KMS-11 (cell line): ENCODE measurements around the gene OR2H2.

Experiments
- H2AFZ ChIP-seq: fragments of 200-600 bp; sonication (generic); 2 replicates; pipeline ENCODE4 v1.6.1; 2016; ENCODE audit warnings: antibody characterized with exemption, mixed run types, low read depth
- H3K27ac ChIP-seq: fragments of 200-600 bp; sonication (generic); 2 replicates; pipeline ENCODE4 v1.6.1; 2016; ENCODE audit warnings: mild to moderate bottlenecking, mixed run types
- H3K27me3 ChIP-seq: fragments of 200-600 bp; sonication (generic); 2 replicates; pipeline ENCODE4 v1.6.1; 2017; ENCODE audit warnings: mild to moderate bottlenecking, low read depth, mixed run types, moderate library complexity; ENCODE audit not compliant: insufficient read depth
- H3K36me3 ChIP-seq: fragments of 200-600 bp; sonication (generic); 2 replicates; pipeline ENCODE4 v1.6.1; 2017; ENCODE audit warnings: mild to moderate bottlenecking, mixed run types; ENCODE audit not compliant: insufficient read depth
- H3K4me1 ChIP-seq: fragments of 200-600 bp; sonication (generic); 2 replicates; pipeline ENCODE4 v1.6.1; 2016; ENCODE audit warnings: mild to moderate bottlenecking, low read depth, mixed run types; ENCODE audit not compliant: poor library complexity, severe bottlenecking
- H3K4me2 ChIP-seq: fragments of 200-600 bp; sonication (generic); 2 replicates; pipeline ENCODE4 v1.7.0; 2016; ENCODE audit warnings: mild to moderate bottlenecking, mixed run types
- H3K4me3 ChIP-seq: fragments of 200-600 bp; sonication (generic); IDR thresholded peaks from 2 replicates; pipeline ENCODE4 v1.6.1; 2017; ENCODE audit warnings: low read depth, low read length, mixed read lengths; ENCODE audit not compliant: insufficient read depth
- H3K79me2 ChIP-seq: fragments of 200-600 bp; sonication (generic); 2 replicates; pipeline ENCODE4 v1.6.1; 2016; ENCODE audit warnings: low read depth, mixed run types; ENCODE audit not compliant: insufficient read depth
- H3K9ac ChIP-seq: fragments of 200-600 bp; sonication (generic); 2 replicates; pipeline ENCODE4 v1.6.1; 2016; ENCODE audit warnings: mild to moderate bottlenecking, mixed run types
- H4K20me1 ChIP-seq: fragments of 200-600 bp; sonication (generic); 2 replicates; pipeline ENCODE4 v1.6.1; 2016; ENCODE audit warnings: mild to moderate bottlenecking, mixed run types; ENCODE audit not compliant: insufficient read depth
- TF ChIP-seq, protein P1 (sequence below): fragments of 200-600 bp; sonication (generic); conservative IDR thresholded peaks from 2 replicates; pipeline ENCODE4 v1.6.1; 2017; ENCODE audit warnings: low read depth, mild to moderate bottlenecking, antibody characterized with exemption, low read length, moderate library complexity, mixed read lengths

Gene OR2H2

DNA sequence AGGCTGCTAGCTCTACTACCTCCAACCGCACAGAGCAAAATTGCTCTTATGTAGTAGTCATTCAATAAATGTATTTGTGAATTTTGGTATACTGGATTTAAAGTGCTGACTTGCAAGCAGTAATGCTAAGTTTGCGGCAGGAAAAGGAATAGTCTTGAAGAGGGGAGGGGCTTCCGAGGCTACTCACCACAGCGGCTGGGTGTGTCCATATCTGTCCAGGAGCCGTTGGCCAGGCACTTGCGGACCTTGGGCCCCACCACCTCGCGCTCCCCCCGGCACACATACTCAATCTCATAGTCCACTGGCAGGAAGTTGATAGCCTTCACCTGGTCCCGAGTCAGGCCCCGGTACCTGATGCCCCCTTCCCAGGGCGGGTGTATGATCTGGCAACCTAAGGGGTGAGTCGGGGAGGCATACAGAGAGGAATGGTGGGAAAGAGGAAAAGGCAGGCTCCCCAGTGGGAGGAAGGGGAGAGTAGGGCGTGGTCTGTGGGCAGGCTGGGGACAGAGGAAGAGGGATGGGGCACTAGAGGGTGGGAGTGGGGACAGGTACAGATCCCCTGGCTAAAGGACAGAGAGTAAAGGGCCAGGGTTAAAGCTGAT, 46.4 kb downstream of the OR2H2 start:
- Histone ChIP-seq H3K27ac (no peak overlapping the region), H4K20me1 (no peaks in the 10 kb centered on the region), H3K9ac (no peak overlapping the region), H3K79me2 (no peaks in the 10 kb centered on the region), H3K4me3 (no peak overlapping the region), H3K4me1 (peaks cover 15% of the 10 kb centered on the region), H3K4me2 (peak overlapping the region; percentile 29), H3K36me3 (no peaks in the 10 kb centered on the region), H2AFZ (no peak overlapping the region), H3K27me3 (no peaks in the 10 kb centered on the region)
- TF ChIP-seq, protein P1, sequence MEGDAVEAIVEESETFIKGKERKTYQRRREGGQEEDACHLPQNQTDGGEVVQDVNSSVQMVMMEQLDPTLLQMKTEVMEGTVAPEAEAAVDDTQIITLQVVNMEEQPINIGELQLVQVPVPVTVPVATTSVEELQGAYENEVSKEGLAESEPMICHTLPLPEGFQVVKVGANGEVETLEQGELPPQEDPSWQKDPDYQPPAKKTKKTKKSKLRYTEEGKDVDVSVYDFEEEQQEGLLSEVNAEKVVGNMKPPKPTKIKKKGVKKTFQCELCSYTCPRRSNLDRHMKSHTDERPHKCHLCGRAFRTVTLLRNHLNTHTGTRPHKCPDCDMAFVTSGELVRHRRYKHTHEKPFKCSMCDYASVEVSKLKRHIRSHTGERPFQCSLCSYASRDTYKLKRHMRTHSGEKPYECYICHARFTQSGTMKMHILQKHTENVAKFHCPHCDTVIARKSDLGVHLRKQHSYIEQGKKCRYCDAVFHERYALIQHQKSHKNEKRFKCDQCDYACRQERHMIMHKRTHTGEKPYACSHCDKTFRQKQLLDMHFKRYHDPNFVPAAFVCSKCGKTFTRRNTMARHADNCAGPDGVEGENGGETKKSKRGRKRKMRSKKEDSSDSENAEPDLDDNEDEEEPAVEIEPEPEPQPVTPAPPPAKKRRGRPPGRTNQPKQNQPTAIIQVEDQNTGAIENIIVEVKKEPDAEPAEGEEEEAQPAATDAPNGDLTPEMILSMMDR: no peak

DNA sequence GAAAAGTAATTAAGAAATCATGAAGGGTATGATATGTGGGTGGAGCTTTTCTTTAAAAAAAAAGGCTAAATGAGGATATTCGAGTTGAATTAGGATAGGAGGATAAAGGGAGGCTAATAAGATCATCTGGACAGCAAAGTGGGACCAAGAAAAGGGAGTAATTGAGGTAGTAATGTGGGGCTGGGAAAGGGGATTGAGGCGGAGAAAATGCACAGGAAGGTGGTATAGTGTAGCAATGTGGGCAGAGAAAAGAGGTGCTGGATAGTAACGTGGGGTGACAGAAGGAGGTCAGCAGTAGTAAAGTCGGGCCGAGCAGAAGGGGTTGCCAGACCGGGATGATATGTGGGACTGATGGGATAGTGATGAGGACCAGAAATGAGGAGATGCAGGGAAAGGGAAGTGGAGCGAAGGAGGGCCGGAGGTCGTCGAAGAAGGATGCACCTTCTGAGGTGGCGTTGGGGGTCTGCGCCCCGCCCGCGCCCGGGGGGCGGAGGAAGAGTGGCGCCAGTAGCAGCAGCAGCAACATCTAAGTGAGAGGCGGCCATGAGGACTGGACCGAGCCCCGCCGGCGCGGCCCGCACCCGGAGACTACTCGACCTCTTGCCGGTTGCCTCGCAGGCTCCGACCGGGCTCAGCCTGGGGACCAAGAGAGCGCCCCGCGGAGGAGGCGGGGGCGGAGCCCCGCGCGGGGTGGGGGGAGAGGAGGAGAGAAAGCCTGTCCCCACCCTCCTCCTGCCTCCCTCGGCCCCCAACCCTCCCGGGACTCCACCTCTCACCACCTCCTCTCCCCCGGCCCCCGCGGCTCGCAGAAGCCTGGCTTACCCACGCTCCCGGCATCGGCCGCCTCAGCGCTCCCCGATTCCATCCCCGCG, 47.2 kb downstream of the OR2H2 start:
- Histone ChIP-seq H3K79me2 (no peaks in the 10 kb centered on the region), H3K4me2 (peak overlapping the region; percentile 29), H3K27ac (no peak overlapping the region), H2AFZ (peak overlapping the region; percentile 49; the same call in 1 of the 2 replicates), H3K4me3 (no peak overlapping the region), H3K27me3 (no peaks in the 10 kb centered on the region), H3K9ac (peak overlapping the region; percentile 13; the same call in 1 of the 2 replicates), H3K4me1 (peaks cover 15% of the 10 kb centered on the region), H4K20me1 (no peaks in the 10 kb centered on the region), H3K36me3 (no peaks in the 10 kb centered on the region)
- TF ChIP-seq, protein P1: no peak

- no peaks in the 10 kb centered on the region for H3K27me3 ChIP-seq
- H3K9ac ChIP-seq: peak within 1 kb of the TSS; percentile 13; the same call in 1 of the 2 replicates
- H4K20me1 ChIP-seq: no peaks in the 10 kb centered on the region
- H2AFZ ChIP-seq: peak within 1 kb of the TSS; percentile 80
- H3K36me3 ChIP-seq: no peaks in the 10 kb centered on the region
- H3K79me2 ChIP-seq: no peaks in the 10 kb centered on the region
- H3K4me3 ChIP-seq: no peak within 1 kb of the TSS
- peaks cover 15% of the 10 kb centered on the region for H3K4me1 ChIP-seq
- TF ChIP-seq, protein P1: no peak
- H3K4me2 ChIP-seq: peak within 1 kb of the TSS; percentile 75
- H3K27ac ChIP-seq: no peak within 1 kb of the TSS
These were observed 48.0 kb downstream of the OR2H2 start, which contains the start of gene GABBR1 for GRCh38 chr6:29632789-29633533. Gene GABBR1, minus strand, starts transcription at chr6:29633183. Its CDS starts 798 bp downstream, at chr6:29632385.

DNA sequence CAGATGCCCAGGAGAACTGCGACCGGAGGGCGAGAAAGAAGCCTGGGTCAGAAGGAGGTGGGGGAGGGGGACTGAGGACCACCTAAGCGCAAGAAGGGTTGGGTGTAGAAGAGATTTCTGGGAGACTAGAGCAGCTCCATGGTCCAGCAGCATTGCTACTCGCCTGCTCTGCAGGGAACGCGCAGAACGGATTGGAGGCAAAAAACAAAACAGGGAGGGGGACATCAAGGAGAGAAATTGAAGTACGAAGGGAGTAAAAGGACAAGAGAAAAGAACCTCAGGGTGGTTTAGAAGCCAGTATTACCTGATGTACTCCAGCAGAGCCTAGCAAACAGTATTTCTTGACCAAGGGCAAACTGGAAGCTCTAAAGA, 48.6 kb downstream of the OR2H2 start:
- no peak overlapping the region for H3K4me3 ChIP-seq
- H2AFZ ChIP-seq: peak overlapping the region; percentile 80
- H3K79me2 ChIP-seq: no peaks in the 10 kb centered on the region
- no peaks in the 10 kb centered on the region for H3K27me3 ChIP-seq
- H3K27ac ChIP-seq: no peak overlapping the region
- TF ChIP-seq, protein P1: no peak
- H3K9ac ChIP-seq: peak overlapping the region; percentile 13; the same call in 1 of the 2 replicates
- peaks cover 15% of the 10 kb centered on the region for H3K4me1 ChIP-seq
- peak overlapping the region; percentile 75 for H3K4me2 ChIP-seq
- H4K20me1 ChIP-seq: no peaks in the 10 kb centered on the region
- H3K36me3 ChIP-seq: no peaks in the 10 kb centered on the region
